ENCODE results near the gene WDFY1.
"Not testable (repeated sequence)": the region's sequence is repeated elsewhere in the genome, so short reads cannot be mapped to it uniquely, and the experiment has no call there.

Gene WDFY1

DNA sequence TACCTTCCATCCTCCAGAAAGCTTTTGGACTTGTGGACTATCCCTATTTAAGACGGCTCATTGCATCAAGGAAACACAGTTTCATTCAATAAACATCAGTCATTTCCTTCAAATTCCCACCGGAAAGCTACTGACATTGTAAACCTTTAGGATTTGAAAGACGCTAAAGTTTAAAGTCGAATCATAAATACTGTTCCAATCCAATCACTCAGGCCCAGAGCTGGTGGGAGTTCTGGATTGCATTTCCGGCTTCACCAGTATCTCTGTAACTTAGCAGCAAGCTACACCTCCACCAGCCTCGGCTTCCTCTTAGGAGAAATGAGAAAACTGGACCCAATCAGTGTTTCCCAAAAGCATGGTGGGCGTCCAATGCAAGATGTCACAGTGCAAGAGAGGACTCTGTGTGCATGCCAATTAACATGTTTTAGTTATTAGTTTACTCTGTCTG is 1.6 kb downstream of the WDFY1 start:
- H3K4me1 ChIP-seq (ENCODE audit: control insufficient read depth, insufficient read depth, low read length): peaks cover 18% of the 10 kb centered on the region
- H3K9ac ChIP-seq (ENCODE audit: low read length in 2 of 2): peak overlapping the region; percentile 51 to 89
- H3K27me3 ChIP-seq (ENCODE audit: control insufficient read depth in 1 of 2, insufficient read depth in 2 of 2, low read length in 2 of 2): no peaks in the 10 kb centered on the region

DNA sequence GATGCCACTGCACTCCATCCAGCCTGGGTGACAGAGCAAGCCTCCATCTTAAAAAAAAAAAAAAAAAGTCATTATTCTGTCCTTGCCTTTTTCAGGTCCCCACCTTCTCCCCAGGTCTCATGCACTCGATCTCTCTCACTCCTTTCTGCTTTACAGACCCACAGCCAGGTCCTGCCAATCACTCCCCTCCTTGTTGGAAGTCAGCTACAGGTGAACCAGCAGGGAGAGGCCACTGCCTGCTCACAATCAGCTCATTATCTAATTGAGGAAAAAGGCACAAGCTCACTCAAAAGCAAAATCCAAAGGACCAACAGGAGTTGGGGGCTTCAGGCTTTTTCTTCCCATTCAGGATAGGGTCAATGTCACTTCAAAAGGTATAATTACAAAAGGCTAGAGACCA is 2.0 kb downstream of the WDFY1 start:
- H3K27ac ChIP-seq (ENCODE audit: low read length): no peak overlapping the region
- H3K9me3 ChIP-seq (ENCODE audit: control insufficient read depth in 2 of 2, low read length in 2 of 2): no peaks in the 10 kb centered on the region
- peaks cover 18% of the 10 kb centered on the region for H3K4me1 ChIP-seq (ENCODE audit: control insufficient read depth, insufficient read depth, low read length)
- peak overlapping the region; percentile 80 to 88 for H3K4me3 ChIP-seq (ENCODE audit: low read length in 2 of 2)
- H3K27me3 ChIP-seq (ENCODE audit: control insufficient read depth in 1 of 2, insufficient read depth in 2 of 2, low read length in 2 of 2): no peaks in the 10 kb centered on the region
- H3K9ac ChIP-seq (ENCODE audit: low read length in 2 of 2): no peak overlapping the region
- no peaks in the 10 kb centered on the region for H3K36me3 ChIP-seq (ENCODE audit: control insufficient read depth in 2 of 2, insufficient read depth in 2 of 2, low read length in 2 of 2)

More for the DNA sequence above, 1.6 kb downstream of the WDFY1 start:
- peak overlapping the region; percentile 80 to 88 for H3K4me3 ChIP-seq (ENCODE audit: low read length in 2 of 2)
- H3K36me3 ChIP-seq (ENCODE audit: control insufficient read depth in 2 of 2, insufficient read depth in 2 of 2, low read length in 2 of 2): no peaks in the 10 kb centered on the region
- no peak overlapping the region for H3K27ac ChIP-seq (ENCODE audit: low read length)
- no peaks in the 10 kb centered on the region for H3K9me3 ChIP-seq (ENCODE audit: control insufficient read depth in 2 of 2, low read length in 2 of 2)

DNA sequence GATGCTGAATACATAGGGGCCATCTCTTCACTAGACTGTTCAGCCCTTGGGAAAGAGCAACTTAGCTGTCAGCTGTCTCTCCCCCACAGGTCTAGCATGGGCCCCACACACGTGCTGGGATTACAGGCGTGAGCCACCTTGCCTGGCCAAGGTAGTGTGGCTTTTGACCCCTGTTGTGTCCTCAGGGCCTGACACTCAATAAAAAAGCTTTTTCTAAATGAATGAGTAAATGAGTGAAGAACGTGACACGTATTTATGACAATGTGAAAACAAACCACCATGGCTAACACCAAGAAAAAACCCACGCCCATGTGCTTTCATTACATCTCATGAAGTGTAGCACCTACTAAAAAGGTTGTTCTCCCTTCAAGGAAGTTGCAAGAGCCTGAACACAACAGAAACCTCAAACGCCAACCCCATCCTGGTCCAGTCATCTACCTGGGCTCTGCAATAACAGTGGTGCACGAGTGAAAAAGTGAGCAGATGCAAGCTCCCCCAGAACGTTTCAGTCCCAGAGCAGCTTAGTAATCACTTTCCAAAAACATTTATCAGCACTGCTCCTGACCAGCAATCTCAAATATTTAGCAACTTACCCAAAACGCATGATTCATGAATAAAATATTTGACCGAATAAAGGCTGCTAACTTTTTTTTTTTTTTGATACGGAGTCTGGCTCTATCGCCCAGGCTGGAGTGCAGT is 3.4 kb downstream of the WDFY1 start:
- H3K4me3 ChIP-seq (ENCODE audit: low read length in 2 of 2): no peak overlapping the region
- H3K27me3 ChIP-seq (ENCODE audit: control insufficient read depth in 1 of 2, insufficient read depth in 2 of 2, low read length in 2 of 2): no peaks in the 10 kb centered on the region
- H3K9ac ChIP-seq (ENCODE audit: low read length in 2 of 2): no peak overlapping the region
- H3K36me3 ChIP-seq (ENCODE audit: control insufficient read depth in 2 of 2, insufficient read depth in 2 of 2, low read length in 2 of 2): no peaks in the 10 kb centered on the region
- no peak overlapping the region for H3K27ac ChIP-seq (ENCODE audit: low read length)
- peaks cover 23% of the 10 kb centered on the region for H3K4me1 ChIP-seq (ENCODE audit: control insufficient read depth, insufficient read depth, low read length)
- H3K9me3 ChIP-seq (ENCODE audit: control insufficient read depth in 2 of 2, low read length in 2 of 2): no peaks in the 10 kb centered on the region

DNA sequence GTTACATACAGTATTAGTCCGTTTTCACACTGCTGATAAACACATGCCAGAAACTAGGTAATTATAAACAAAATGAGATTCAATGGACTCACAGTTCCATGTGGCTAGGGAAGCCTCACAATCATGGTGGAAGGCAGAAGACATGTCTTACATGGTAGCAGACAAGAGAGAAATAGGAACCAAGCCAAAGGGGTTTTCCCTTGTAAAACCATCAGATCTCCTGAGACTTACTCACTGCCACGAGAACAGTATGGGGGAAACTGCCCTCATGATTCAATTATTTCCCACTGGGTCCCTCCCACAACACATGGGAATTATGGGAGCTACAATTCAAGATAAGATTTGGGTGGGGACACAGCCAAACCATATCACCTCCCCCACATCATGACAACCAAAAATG is 5.7 kb downstream of the WDFY1 start:
- H3K9ac ChIP-seq (ENCODE audit: low read length in 2 of 2); H3K27ac ChIP-seq (ENCODE audit: low read length); H3K9me3 ChIP-seq (ENCODE audit: control insufficient read depth in 2 of 2, low read length in 2 of 2); H3K4me3 ChIP-seq (ENCODE audit: low read length in 2 of 2); H3K27me3 ChIP-seq (ENCODE audit: control insufficient read depth in 1 of 2, insufficient read depth in 2 of 2, low read length in 2 of 2); H3K36me3 ChIP-seq (ENCODE audit: control insufficient read depth in 2 of 2, insufficient read depth in 2 of 2, low read length in 2 of 2): not testable (repeated sequence)
- H3K4me1 ChIP-seq (ENCODE audit: control insufficient read depth, insufficient read depth, low read length): peaks cover 25% of the 10 kb centered on the region

DNA sequence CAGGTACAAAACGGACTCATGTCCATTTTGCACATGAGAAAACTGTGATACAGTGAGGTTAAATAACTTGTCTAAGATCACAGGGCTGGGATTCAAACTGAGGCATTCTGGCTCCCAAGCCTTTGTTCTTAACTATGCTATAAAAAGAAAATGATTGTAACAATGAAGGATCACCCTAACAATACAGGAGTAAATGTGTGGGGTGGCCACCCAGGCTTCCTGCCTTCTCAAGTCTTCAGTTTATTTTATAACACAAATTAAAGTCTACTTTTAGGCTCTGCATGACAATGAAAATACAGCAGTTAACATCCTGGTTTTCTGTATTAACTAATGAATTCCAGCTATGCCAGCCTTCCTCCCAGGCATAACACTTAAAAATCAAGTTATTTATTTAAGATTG is 7.6 kb downstream of the WDFY1 start:
- H3K4me3 ChIP-seq (ENCODE audit: low read length in 2 of 2): no peak overlapping the region
- no peaks in the 10 kb centered on the region for H3K36me3 ChIP-seq (ENCODE audit: control insufficient read depth in 2 of 2, insufficient read depth in 2 of 2, low read length in 2 of 2)
- H3K4me1 ChIP-seq (ENCODE audit: control insufficient read depth, insufficient read depth, low read length): peaks cover 17% of the 10 kb centered on the region
- H3K27me3 ChIP-seq (ENCODE audit: control insufficient read depth in 1 of 2, insufficient read depth in 2 of 2, low read length in 2 of 2): no peaks in the 10 kb centered on the region
- H3K27ac ChIP-seq (ENCODE audit: low read length): no peak overlapping the region
- H3K9ac ChIP-seq (ENCODE audit: low read length in 2 of 2): no peak overlapping the region
- no peaks in the 10 kb centered on the region for H3K9me3 ChIP-seq (ENCODE audit: control insufficient read depth in 2 of 2, low read length in 2 of 2)

DNA sequence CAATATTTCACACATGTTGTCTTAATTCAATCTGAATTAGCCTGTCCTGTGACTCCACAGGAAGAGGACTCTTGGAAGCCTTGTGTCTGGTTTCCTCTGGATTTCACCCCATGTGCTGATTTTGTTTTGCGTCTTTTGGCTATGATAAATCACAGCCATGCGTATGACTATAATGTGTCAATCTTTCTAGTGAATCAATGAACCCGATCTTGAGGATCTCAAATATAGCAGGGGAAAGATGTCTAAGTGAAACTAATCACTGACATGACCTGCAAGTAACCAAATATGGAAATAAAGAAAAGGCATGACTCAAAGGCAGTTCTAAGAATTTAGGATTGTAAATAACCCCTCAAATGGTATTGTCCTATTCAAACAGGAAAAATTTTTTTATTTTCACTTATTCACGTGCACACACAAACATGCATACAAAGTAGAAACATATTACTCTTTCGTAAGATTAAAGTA is 8.2 kb downstream of the WDFY1 start:
- Histone ChIP-seq H3K4me3 (ENCODE audit: low read length in 2 of 2) (peak overlapping the region in 1 of 2 donors; percentile 9), H3K4me1 (ENCODE audit: control insufficient read depth, insufficient read depth, low read length) (peaks cover 17% of the 10 kb centered on the region), H3K9me3 (ENCODE audit: control insufficient read depth in 2 of 2, low read length in 2 of 2) (no peaks in the 10 kb centered on the region), H3K27ac (ENCODE audit: low read length) (no peak overlapping the region), H3K9ac (ENCODE audit: low read length in 2 of 2) (no peak overlapping the region), H3K27me3 (ENCODE audit: control insufficient read depth in 1 of 2, insufficient read depth in 2 of 2, low read length in 2 of 2) (no peaks in the 10 kb centered on the region), H3K36me3 (ENCODE audit: control insufficient read depth in 2 of 2, insufficient read depth in 2 of 2, low read length in 2 of 2) (no peaks in the 10 kb centered on the region)

DNA sequence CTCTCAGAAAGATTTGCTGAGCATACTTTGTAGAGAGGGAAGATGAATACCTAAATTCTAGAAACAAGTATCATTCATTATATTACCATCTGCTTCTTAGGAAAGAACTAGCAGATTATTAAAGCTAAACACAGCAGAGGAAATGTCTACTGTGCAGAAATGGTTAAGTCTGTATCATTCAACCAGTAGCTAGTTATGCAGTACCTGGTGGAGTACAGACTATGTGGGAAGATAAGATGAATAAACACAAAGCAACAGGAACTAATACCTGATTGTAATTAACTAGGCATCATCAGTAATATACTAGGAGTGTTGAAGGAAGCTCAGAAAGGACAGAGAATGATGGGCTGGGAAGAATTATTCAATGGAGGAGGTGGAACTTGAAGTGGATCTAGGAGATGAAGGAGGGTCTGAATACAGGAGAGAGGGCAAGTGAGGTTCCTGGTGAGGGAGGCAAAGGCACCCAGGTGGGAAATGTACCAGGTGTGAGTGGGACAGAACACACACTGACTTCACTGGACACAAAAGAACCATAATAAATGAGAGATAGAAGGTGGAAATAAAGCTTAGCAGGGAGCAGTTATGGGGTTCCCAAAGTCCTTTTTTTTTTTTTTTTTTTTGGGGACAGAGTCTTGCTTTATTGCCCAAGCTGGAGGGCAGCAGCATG is 9.5 kb downstream of the WDFY1 start:
- Histone ChIP-seq H3K9me3 (ENCODE audit: control insufficient read depth in 2 of 2, low read length in 2 of 2) (no peaks in the 10 kb centered on the region), H3K36me3 (ENCODE audit: control insufficient read depth in 2 of 2, insufficient read depth in 2 of 2, low read length in 2 of 2) (no peaks in the 10 kb centered on the region), H3K4me1 (ENCODE audit: control insufficient read depth, insufficient read depth, low read length) (peaks cover 15% of the 10 kb centered on the region), H3K4me3 (ENCODE audit: low read length in 2 of 2) (no peak overlapping the region), H3K27ac (ENCODE audit: low read length) (no peak overlapping the region), H3K27me3 (ENCODE audit: control insufficient read depth in 1 of 2, insufficient read depth in 2 of 2, low read length in 2 of 2) (no peaks in the 10 kb centered on the region), H3K9ac (ENCODE audit: low read length in 2 of 2) (no peak overlapping the region)

DNA sequence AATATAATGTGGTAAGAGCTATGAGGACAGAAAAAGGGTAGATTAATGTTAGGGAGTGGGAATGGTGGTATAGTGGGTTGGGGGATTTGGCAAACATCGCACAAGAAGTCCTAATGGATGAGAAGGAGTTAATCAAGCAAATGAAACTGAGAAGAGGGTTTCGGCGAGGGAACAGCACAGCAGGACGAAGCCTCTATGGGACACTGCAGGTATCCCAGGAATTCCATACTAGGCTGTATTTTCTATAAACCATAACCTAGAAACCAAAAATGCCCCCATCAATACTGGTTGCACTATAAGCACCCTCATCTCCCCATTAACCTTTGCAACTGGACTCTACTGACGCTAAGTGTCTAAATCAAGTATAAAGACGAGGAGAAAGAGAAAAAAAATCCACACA is 10.3 kb downstream of the WDFY1 start:
- Histone ChIP-seq H3K27ac (ENCODE audit: low read length) (no peak overlapping the region), H3K27me3 (ENCODE audit: control insufficient read depth in 1 of 2, insufficient read depth in 2 of 2, low read length in 2 of 2) (no peaks in the 10 kb centered on the region), H3K9me3 (ENCODE audit: control insufficient read depth in 2 of 2, low read length in 2 of 2) (no peaks in the 10 kb centered on the region), H3K4me3 (ENCODE audit: low read length in 2 of 2) (no peak overlapping the region), H3K9ac (ENCODE audit: low read length in 2 of 2) (no peak overlapping the region), H3K4me1 (ENCODE audit: control insufficient read depth, insufficient read depth, low read length) (peaks cover 19% of the 10 kb centered on the region), H3K36me3 (ENCODE audit: control insufficient read depth in 2 of 2, insufficient read depth in 2 of 2, low read length in 2 of 2) (no peaks in the 10 kb centered on the region)

DNA sequence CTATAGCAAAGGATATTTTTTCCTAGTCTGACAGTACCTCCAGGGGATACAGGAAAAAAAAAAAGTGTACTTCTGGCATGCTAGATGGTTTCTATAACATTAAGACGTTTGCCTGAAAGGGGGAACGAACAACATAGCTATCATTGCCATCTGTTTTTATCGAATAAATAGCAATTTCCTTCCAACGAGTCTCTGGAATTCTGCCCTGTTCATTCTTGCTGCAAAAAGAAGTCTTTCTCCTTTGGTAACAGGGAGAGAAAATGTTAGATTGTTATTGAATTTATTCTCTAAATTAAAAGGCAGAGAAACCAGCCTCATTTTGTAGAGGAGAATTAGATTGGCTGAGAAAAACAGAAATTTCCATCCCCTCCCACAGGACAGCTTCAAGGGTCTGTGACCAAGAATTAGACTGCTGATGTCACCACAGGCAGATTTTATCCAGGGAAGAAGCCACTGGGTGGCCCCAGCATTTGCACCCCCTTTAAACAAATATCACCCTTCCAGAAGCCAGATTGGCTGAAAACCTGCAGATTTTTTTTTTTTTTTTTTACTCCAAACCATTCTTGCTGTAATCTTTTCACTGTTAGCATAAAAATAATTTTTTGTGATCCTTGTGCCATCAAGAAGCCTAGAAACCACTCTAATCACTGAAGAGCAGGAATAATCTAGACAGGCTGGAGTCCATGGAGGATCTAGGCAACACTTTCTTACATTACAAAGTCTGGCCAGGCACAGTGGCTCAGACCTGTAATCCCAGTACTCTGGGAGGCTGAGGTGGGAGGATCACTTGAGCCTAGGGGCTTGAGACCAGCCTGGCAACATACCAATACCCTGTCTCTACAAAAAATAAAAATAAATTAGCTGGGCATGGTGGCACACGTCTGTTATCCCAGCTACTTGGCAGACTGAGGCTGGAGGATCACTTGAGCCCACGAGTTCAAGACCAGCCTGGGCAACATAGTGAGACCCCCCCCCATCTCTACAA is 12.0 kb downstream of the WDFY1 start:
- no peak overlapping the region for H3K9ac ChIP-seq (ENCODE audit: low read length in 2 of 2)
- H3K27me3 ChIP-seq (ENCODE audit: control insufficient read depth in 1 of 2, insufficient read depth in 2 of 2, low read length in 2 of 2): no peaks in the 10 kb centered on the region
- H3K36me3 ChIP-seq (ENCODE audit: control insufficient read depth in 2 of 2, insufficient read depth in 2 of 2, low read length in 2 of 2): no peaks in the 10 kb centered on the region
- H3K9me3 ChIP-seq (ENCODE audit: control insufficient read depth in 2 of 2, low read length in 2 of 2): no peaks in the 10 kb centered on the region
- H3K4me1 ChIP-seq (ENCODE audit: control insufficient read depth, insufficient read depth, low read length): peaks cover 22% of the 10 kb centered on the region
- no peak overlapping the region for H3K4me3 ChIP-seq (ENCODE audit: low read length in 2 of 2)
- no peak overlapping the region for H3K27ac ChIP-seq (ENCODE audit: low read length)

DNA sequence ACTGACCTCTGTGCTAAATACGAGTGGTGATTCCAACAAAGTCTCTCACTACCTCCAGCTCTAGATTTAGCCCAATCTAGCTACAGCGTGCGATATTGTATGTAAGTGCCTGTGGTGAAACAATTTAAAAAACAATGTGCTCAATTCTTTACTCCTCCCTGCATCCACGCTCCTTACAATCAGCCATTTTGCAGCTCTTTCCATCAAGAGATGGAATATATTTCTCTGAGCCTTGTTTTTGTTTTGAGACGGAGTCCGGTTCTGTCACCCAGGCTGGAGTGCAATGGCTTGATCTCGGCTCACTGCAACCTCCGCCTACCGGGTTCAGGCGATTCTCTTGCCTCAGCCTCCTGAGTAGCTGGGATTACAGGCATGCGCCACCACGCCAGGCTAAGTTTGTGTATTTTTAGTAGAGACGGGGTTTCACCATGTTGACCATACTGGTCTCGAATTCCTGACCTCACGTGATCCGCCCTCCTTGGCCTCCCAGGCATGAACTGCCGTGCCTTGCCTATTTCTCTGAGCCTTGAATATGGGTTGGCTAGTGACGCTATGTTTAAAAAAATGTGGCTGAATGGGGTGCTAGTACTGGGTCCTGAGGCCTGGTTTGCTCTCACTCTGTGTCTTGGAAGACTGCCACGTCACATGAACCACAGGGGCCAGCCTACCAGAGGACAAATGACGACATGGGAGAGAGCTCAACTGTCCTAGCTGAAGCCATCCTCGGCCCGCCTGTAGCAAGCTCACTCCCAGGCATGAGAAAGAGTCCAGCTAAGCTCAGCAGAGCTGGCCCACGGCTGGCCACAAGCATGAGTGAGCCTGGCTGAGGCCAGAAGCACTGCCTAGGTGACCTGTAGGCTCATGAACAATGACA is 14.8 kb downstream of the WDFY1 start:
- Histone ChIP-seq H3K36me3 (ENCODE audit: control insufficient read depth in 2 of 2, insufficient read depth in 2 of 2, low read length in 2 of 2) (no peaks in the 10 kb centered on the region), H3K9ac (ENCODE audit: low read length in 2 of 2) (no peak overlapping the region), H3K27me3 (ENCODE audit: control insufficient read depth in 1 of 2, insufficient read depth in 2 of 2, low read length in 2 of 2) (no peaks in the 10 kb centered on the region), H3K4me3 (ENCODE audit: low read length in 2 of 2) (no peak overlapping the region), H3K9me3 (ENCODE audit: control insufficient read depth in 2 of 2, low read length in 2 of 2) (peaks cover 0 to 3% of the 10 kb centered on the region in 2 donors), H3K4me1 (ENCODE audit: control insufficient read depth, insufficient read depth, low read length) (peaks cover 7% of the 10 kb centered on the region), H3K27ac (ENCODE audit: low read length) (no peak overlapping the region)
